IMR-90 (cell line): Measurements from ENCODE around the gene TAAR5. TPM values are rescaled to one million over a fixed set of nuclear protein-coding genes. Genes with fewer than 3 reads are reported as not detected.

ENCODE experiments used
- ATAC-seq: fragments of 200-7000 bp; cut with Tn5 transposase; 2 replicates; pipeline ENCODE4 v1.9.1; 2020; ENCODE audit warnings: low read depth, mild to moderate bottlenecking, moderate library complexity
- BruUV-seq: library from RNA; stranded (reverse); fragments of 400-500 nt; replicated peaks from 2 replicates; lab custom pipeline; 2021; lab: Mats Ljungman, UMichigan
- CTCF ChIA-PET: fragments of 300-600 bp; formaldehyde crosslinking; extraction: SDS; loops from one replicate; lab custom pipeline; 2021; ENCODE audit warnings: antibody characterized with exemption; lab: Yijun Ruan, JAX
- POLR2A ChIA-PET: fragments of 300-600 bp; sonication (Branson Sonifier 250); formaldehyde crosslinking; loops from one replicate; lab custom pipeline; 2022; ENCODE audit warnings: antibody characterized with exemption; ENCODE audit not compliant: unreplicated experiment; lab: Charles Lee
- DNase-seq: peaks from one replicate; pipeline ENCODE4 v3.0.0; 2013
- H2AFZ ChIP-seq: replicated peaks from 2 replicates; pipeline ENCODE3; 2013; ENCODE audit warnings: low read length, mild to moderate bottlenecking; ENCODE audit not compliant: poor library complexity
- H2AK5ac ChIP-seq: 2 replicates; pipeline ENCODE4 v1.6.1; 2013; ENCODE audit warnings: low read depth, low read length, inconsistent platforms
- H2AK9ac ChIP-seq: replicated peaks from 2 replicates; pipeline ENCODE3; 2013; ENCODE audit warnings: mild to moderate bottlenecking, low read depth, low read length, moderate library complexity; ENCODE audit not compliant: poor library complexity
- H2BK120ac ChIP-seq: 2 replicates; pipeline ENCODE4 v1.6.1; 2013; ENCODE audit warnings: low read depth, low read length, inconsistent platforms
- H2BK15ac ChIP-seq: 3 replicates; pipeline ENCODE4 v1.6.1; 2013; ENCODE audit warnings: low read depth, low read length, inconsistent platforms
- H2BK20ac ChIP-seq: 2 replicates; pipeline ENCODE4 v1.6.1; 2013; ENCODE audit warnings: low read depth, mild to moderate bottlenecking, inconsistent platforms, low read length, moderate library complexity
- H2BK5ac ChIP-seq: 2 replicates; pipeline ENCODE4 v1.6.1; 2013; ENCODE audit warnings: mild to moderate bottlenecking, low read depth, low read length, inconsistent platforms; ENCODE audit not compliant: poor library complexity, severe bottlenecking
- H3K14ac ChIP-seq: replicated peaks from 2 replicates; pipeline ENCODE4 v1.6.1; 2013; ENCODE audit warnings: low read depth, low read length, inconsistent platforms
- H3K18ac ChIP-seq: 2 replicates; pipeline ENCODE4 v1.6.1; 2013; ENCODE audit warnings: low read depth, low read length, control low read depth
- H3K23ac ChIP-seq: 2 replicates; pipeline ENCODE4 v1.6.1; 2013; ENCODE audit warnings: low read depth, low read length, inconsistent platforms
- H3K27ac ChIP-seq: 2 replicates; pipeline ENCODE4 v1.5.1; 2013; ENCODE audit warnings: mild to moderate bottlenecking, control low read depth, low read length; ENCODE audit not compliant: insufficient read depth
- H3K27me3 ChIP-seq: 2 replicates; pipeline ENCODE4 v1.6.1; 2013; ENCODE audit warnings: low read length; ENCODE audit not compliant: control insufficient read depth, insufficient read depth
- H3K36me3 ChIP-seq: 2 replicates; pipeline ENCODE4 v1.6.1; 2013; ENCODE audit warnings: low read length, mixed read lengths; ENCODE audit not compliant: control insufficient read depth, insufficient read depth
- H3K4ac ChIP-seq: 2 replicates; pipeline ENCODE4 v1.6.1; 2013; ENCODE audit warnings: low read depth, low read length, inconsistent platforms
- H3K4me1 ChIP-seq: 2 replicates; pipeline ENCODE4 v1.6.1; 2013; ENCODE audit warnings: low read length, mixed read lengths; ENCODE audit not compliant: control insufficient read depth, insufficient read depth
- H3K4me2 ChIP-seq: 2 replicates; pipeline ENCODE4 v1.6.1; 2013; ENCODE audit warnings: low read depth, mild to moderate bottlenecking, control low read depth, low read length, moderate library complexity
- H3K4me3 ChIP-seq: 2 replicates; pipeline ENCODE4 v1.5.1; 2013; ENCODE audit warnings: low read depth, mild to moderate bottlenecking, control low read depth, low read length, moderate library complexity; ENCODE audit not compliant: insufficient read depth
- H3K56ac ChIP-seq: 2 replicates; pipeline ENCODE4 v1.6.1; 2013; ENCODE audit warnings: low read length, inconsistent platforms; ENCODE audit not compliant: insufficient read depth; ENCODE audit errors: extremely low read depth
- H3K79me1 ChIP-seq, 2 experiments: 2 replicates each; pipeline ENCODE4 v1.6.1; 2013; ENCODE audit warnings: low read length in 2 of 2, inconsistent platforms in 1 of 2, low read depth in 1 of 2
- H3K9ac ChIP-seq: 2 replicates; pipeline ENCODE4 v1.6.1; 2013; ENCODE audit warnings: low read depth, low read length, control low read depth
- H3K9me1 ChIP-seq: 2 replicates; pipeline ENCODE4 v1.6.1; 2013; ENCODE audit warnings: low read length, inconsistent platforms; ENCODE audit not compliant: insufficient read depth
- H3K9me3 ChIP-seq: 2 replicates; pipeline ENCODE4 v1.6.1; 2013; ENCODE audit warnings: low read length; ENCODE audit not compliant: control insufficient read depth, insufficient read depth
- H4K20me1 ChIP-seq: 2 replicates; pipeline ENCODE4 v1.6.1; 2013; ENCODE audit warnings: low read length, inconsistent platforms; ENCODE audit not compliant: insufficient read depth
- H4K5ac ChIP-seq: 2 replicates; pipeline ENCODE4 v1.6.1; 2013; ENCODE audit warnings: mild to moderate bottlenecking, low read depth, low read length, control low read depth
- H4K8ac ChIP-seq, 2 experiments: 2 replicates each; pipeline ENCODE4 v1.6.1; 2013; ENCODE audit warnings: low read depth in 2 of 2, low read length in 2 of 2, control low read depth in 1 of 2, inconsistent platforms in 1 of 2
- H4K91ac ChIP-seq: 2 replicates; pipeline ENCODE4 v1.6.1; 2013; ENCODE audit warnings: low read depth, low read length, inconsistent platforms; ENCODE audit not compliant: insufficient read depth
- BHLHE40 ChIP-seq: fragments of 150-350 bp; IDR thresholded peaks from 2 replicates; pipeline ENCODE4 v1.6.1; 2016; ENCODE audit warnings: mild to moderate bottlenecking, low read depth, low read length
- CEBPB ChIP-seq: IDR thresholded peaks from 2 replicates; pipeline ENCODE4 v1.6.1; 2012; ENCODE audit warnings: low read depth, low read length, improper control_type of control experiment
- CHD1 ChIP-seq: IDR thresholded peaks from 2 replicates; pipeline ENCODE4 v1.6.1; 2012; ENCODE audit warnings: low read depth, low read length, improper control_type of control experiment
- FOS ChIP-seq: fragments of 150-350 bp; IDR thresholded peaks from 2 replicates; pipeline ENCODE4 v1.6.1; 2016; ENCODE audit warnings: low read depth, low read length
- MAFK ChIP-seq: IDR thresholded peaks from 2 replicates; pipeline ENCODE4 v1.6.1; 2012; ENCODE audit warnings: low read depth, low read length, improper control_type of control experiment
- MAZ ChIP-seq: IDR thresholded peaks from 2 replicates; pipeline ENCODE4 v1.6.1; 2012; ENCODE audit warnings: low read depth, mild to moderate bottlenecking, low read length, improper control_type of control experiment, moderate library complexity, borderline replicate concordance
- MXI1 ChIP-seq: IDR thresholded peaks from 2 replicates; pipeline ENCODE4 v1.6.1; 2012; ENCODE audit warnings: low read depth, mild to moderate bottlenecking, low read length, moderate library complexity, borderline replicate concordance
- RAD21 ChIP-seq: IDR thresholded peaks from 2 replicates; pipeline ENCODE4 v1.6.1; 2012; ENCODE audit warnings: low read length, improper control_type of control experiment
- RCOR1 ChIP-seq: IDR thresholded peaks from 2 replicates; pipeline ENCODE4 v1.6.1; 2012; ENCODE audit warnings: mild to moderate bottlenecking, low read length, improper control_type of control experiment; ENCODE audit not compliant: insufficient replicate concordance
- SMC3 ChIP-seq: fragments of 150-350 bp; IDR thresholded peaks from 2 replicates; pipeline ENCODE4 v1.6.1; 2016; ENCODE audit warnings: low read depth, mild to moderate bottlenecking, antibody characterized with exemption, low read length, moderate library complexity
- WGBS, 2 experiments: methylation state at CpG; one replicate each; pipeline versions ENCODE4 v1.1.5 to v1.1.7; 2013; ENCODE audit warnings: missing lambda C conversion rate in 2 of 2; ENCODE audit not compliant: insufficient read length in 1 of 2; ENCODE audit errors: extremely low coverage in 2 of 2; 5-methylcytosine and 5-hydroxymethylcytosine counted together
- dilution Hi-C: fragments of 300-500 bp; cut with HindIII; formaldehyde crosslinking; loops from one replicate; pipeline ENCODE4 v1.14.3; 2018; ENCODE audit warnings: low sequenced_read_pairs; ENCODE audit not compliant: unreplicated experiment
- in situ Hi-C: fragments of 300-500 bp; cut with MboI; formaldehyde crosslinking; loops from 3 replicates; pipeline ENCODE4 v1.14.3; 2019; ENCODE audit warnings: low sequenced_read_pairs, inconsistent platforms, mixed read lengths
- intact Hi-C: fragments of 100-400 bp; cut with micrococcal nuclease; formaldehyde crosslinking; loops from 2 replicates; pipeline ENCODE4 v1.10.0; 2022
- polyA plus RNA-seq, 3 experiments: library from polyadenylated mRNA; depleted of rRNA; stranded (reverse); fragments of >200 nt; gene quantifications; 2 replicates each; pipeline ENCODE4 v1.2.3, GENCODE V29; 2012; ENCODE audit warnings: low replicate concordance in 1 of 3
- total RNA-seq: library from RNA; depleted of rRNA; stranded (reverse); fragments of >200 nt; gene quantifications from 2 replicates; pipeline ENCODE4 v1.2.3, GENCODE V29; 2012
- TF ChIP-seq, protein P1 (sequence below): conservative IDR thresholded peaks from 2 replicates; pipeline ENCODE4 v1.5.1; 2012; ENCODE audit warnings: mild to moderate bottlenecking, low read depth, low read length, improper control_type of control experiment

The TAAR5 gene
- total and polyA plus RNA-seq, 2 of the 4 experiments (the other 2 are of a cell fraction): not detected

DNA sequence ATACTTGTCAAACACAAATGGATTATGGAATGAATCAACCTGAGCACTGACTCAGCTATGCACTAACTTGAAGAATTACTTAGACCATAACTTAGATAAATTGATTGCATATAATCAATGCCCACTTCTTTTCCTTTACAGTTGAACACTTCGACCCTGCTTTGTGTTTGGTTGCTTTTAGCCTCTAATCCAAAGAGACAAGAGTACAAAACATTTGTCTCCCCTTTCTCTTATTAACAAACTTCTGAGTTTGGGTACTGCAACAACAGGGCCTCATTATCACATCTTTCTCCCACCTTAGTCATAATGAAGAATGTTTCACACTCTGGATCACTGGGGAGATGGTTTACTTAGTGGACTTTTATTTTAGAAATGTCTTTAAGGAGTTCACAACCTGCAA is 22.0 kb downstream of the TAAR5 start:
- Histone ChIP-seq H3K27ac (no peak overlapping the region), H2AFZ (no peak overlapping the region), H3K4me2 (no peak overlapping the region), H4K5ac (no peak overlapping the region), H2BK120ac (no peak overlapping the region), H3K14ac (no peak overlapping the region), H3K79me1 (no peaks in the 10 kb centered on the region), H4K8ac (no peak overlapping the region), H3K9me3 (no peaks in the 10 kb centered on the region), H3K9me1 (no peaks in the 10 kb centered on the region), H3K23ac (no peak overlapping the region), H4K20me1 (no peaks in the 10 kb centered on the region), H2BK15ac (no peak overlapping the region), H2BK20ac (no peak overlapping the region), H2AK9ac (no peak overlapping the region), H3K4me1 (no peaks in the 10 kb centered on the region), H2AK5ac (no peak overlapping the region), H3K56ac (no peak overlapping the region), H3K4me3 (no peak overlapping the region), H3K27me3 (peaks cover 43% of the 10 kb centered on the region), H3K36me3 (no peaks in the 10 kb centered on the region), H3K9ac (no peak overlapping the region), H4K91ac (no peak overlapping the region), H3K18ac (no peak overlapping the region), H3K4ac (no peak overlapping the region), H2BK5ac (no peak overlapping the region)
- TF ChIP-seq MXI1: no peak
- TF ChIP-seq MAFK: no peak
- TF ChIP-seq RAD21: no peak
- TF ChIP-seq FOS: no peak
- TF ChIP-seq, protein P1, sequence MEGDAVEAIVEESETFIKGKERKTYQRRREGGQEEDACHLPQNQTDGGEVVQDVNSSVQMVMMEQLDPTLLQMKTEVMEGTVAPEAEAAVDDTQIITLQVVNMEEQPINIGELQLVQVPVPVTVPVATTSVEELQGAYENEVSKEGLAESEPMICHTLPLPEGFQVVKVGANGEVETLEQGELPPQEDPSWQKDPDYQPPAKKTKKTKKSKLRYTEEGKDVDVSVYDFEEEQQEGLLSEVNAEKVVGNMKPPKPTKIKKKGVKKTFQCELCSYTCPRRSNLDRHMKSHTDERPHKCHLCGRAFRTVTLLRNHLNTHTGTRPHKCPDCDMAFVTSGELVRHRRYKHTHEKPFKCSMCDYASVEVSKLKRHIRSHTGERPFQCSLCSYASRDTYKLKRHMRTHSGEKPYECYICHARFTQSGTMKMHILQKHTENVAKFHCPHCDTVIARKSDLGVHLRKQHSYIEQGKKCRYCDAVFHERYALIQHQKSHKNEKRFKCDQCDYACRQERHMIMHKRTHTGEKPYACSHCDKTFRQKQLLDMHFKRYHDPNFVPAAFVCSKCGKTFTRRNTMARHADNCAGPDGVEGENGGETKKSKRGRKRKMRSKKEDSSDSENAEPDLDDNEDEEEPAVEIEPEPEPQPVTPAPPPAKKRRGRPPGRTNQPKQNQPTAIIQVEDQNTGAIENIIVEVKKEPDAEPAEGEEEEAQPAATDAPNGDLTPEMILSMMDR: no peak
- TF ChIP-seq RCOR1: no peak
- TF ChIP-seq MAZ: no peak
- TF ChIP-seq SMC3: no peak
- TF ChIP-seq CHD1: no peak
- TF ChIP-seq BHLHE40: no peak
- no peak for TF ChIP-seq CEBPB
- ChIA-PET POLR2A (no interaction called here), CTCF (no interaction called here)
- no TSS peak for BruUV-seq
- in situ Hi-C loops: no loop called here
- no peak for ATAC-seq
- intact Hi-C loops: no loop called here
- DNase-seq: no peak
- no CpG with 5 or more reads among the region's 1 CpG for WGBS, 2 experiments
- dilution Hi-C loops: no loop called here
